HL-60/S4 treated with retinoic acid at 250 ng/mL for 4 days and 3 days (cell line): ENCODE measurements around the gene MYCBP.
"Not testable (repeated sequence)": the region's sequence is repeated elsewhere in the genome, so short reads cannot be mapped to it uniquely, and the experiment has no call there.

Source experiments
- in situ Hi-C: fragments of 300-500 bp; cut with MboI; formaldehyde crosslinking; loops from 2 replicates; pipeline ENCODE4 v1.7.0; 2022; ENCODE audit warnings: low sequenced_read_pairs

Gene MYCBP, protein sequence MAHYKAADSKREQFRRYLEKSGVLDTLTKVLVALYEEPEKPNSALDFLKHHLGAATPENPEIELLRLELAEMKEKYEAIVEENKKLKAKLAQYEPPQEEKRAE

DNA sequence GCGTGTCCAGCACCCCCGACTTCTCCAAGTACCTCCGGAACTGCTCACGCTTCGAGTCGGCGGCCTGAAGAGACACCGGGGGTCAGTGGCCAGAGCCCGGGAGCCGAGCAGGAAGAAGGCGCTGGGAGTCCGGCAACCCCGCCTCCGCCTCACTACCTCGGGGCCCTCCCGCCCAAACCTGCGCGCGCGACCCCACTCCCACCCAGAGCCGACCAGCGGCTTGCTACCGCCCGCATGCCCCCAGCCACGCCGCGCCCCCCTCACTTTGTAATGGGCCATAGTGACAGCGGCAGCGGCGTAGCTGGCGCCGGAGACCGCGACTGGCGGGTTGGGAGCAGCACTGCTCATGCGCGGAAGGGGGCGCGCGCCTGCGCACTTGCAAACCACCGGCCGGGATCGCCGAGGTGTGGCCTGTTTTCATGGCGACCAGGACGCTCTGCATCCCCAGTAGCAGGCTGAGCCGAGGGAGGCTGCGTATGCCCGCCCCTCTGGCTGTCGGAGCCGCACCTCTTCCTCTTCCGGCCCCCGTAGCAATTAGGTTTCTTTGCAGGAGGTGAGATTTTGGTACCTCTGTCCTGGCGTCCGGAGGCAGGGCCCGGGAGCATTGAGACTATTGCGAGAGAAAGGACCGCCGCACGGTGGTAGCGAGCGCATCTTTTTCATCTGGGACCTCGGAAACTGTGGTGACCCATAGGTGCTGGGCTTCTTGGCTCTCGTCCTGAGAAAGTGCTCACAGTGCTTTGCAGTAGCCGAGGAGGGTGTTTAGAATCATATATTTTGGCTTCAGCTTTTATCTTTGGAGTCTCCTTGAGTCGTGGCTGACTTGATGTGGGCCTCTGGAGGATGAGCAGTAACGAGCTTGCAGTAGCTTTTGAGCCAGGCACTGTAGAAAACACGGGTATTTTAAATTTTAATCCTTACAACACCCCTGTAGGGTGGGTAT, at the start of gene MYCBP:
MYCBP (minus strand) TSS at position 322 of the 943 bp plus-strand sequence; CDS start at position 279, 43 bp downstream.
- in situ Hi-C loops, result no loop called here

DNA sequence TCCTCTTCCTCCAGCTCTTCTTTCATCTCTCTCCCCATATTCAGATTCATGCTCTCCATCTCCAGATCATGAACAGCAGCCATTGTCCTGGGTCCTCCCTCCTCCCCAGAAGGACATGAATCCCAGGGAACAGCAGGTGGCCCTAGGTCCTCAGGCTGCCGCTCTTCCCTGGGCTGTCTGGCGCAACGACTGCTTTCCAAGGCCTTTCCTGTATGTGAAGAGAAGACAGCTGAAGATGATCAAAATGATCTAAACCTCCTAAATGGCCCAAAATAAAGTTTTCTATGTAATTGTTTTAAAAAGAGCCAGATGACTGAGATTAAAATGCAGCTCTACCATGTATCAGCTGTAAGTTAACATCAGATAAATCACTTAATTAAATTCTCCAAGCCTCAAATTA, 46.0 kb upstream of the MYCBP start:
- in situ Hi-C loops, result no loop called here

DNA sequence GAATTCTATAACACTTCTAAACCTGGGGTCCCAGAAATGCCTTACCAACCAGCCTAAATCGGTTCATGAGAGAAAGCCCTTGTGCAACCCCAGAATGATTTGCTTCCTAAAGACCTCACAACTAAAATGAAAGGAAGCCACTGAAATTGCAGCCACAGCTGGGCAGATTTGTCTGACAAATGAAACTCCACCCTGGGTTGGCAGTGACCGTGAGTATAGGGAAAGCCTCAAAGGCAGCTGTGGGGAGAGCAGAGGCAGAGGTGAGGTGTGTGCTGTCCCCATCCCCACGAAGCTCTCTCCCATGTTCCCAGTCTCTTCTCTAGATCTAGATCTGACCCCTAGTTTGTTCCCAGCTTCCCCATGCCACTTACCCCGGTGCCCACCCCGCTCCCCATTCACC, 45.4 kb upstream of the MYCBP start:
- in situ Hi-C loops, result no loop called here

DNA sequence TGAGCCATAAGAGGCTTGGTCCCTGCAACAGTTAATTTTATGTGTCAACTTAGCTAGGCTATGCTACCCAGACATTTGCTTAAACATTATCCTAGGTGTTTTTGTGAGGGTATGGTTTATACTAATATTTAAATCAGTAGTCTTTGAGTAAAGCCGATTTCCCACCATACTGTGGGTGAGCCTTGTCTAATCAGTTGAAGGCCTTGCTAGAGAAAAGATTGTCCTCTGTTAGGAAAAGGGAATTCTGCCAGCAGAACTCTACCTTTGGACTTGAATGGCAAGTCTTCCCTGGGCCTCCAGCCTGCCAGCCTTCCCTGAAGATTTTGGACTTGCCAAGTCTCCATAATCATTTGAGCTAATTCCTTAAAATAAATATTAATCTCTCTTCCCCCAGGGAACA, 44.6 kb upstream of the MYCBP start:
- in situ Hi-C loops, result no loop called here

DNA sequence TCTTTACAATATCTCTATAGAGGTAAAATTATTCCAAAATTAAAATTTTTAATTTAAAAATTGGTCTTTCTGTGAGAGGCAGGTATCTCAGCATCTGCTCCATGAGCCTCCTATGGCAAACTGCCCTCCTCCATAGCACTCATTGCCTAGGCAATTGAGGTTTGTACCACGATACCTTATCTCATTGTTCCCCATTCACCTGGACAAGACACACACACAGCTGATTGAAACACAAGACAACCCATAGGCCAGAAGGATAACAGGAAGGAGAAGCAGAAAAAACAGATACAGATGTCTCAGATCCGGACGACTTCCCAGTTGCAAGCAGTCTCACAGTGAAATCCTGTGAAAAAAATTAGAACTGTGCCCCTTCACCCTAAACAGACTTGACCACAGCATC, 44.2 kb upstream of the MYCBP start:
- in situ Hi-C loops, result no loop called here

DNA sequence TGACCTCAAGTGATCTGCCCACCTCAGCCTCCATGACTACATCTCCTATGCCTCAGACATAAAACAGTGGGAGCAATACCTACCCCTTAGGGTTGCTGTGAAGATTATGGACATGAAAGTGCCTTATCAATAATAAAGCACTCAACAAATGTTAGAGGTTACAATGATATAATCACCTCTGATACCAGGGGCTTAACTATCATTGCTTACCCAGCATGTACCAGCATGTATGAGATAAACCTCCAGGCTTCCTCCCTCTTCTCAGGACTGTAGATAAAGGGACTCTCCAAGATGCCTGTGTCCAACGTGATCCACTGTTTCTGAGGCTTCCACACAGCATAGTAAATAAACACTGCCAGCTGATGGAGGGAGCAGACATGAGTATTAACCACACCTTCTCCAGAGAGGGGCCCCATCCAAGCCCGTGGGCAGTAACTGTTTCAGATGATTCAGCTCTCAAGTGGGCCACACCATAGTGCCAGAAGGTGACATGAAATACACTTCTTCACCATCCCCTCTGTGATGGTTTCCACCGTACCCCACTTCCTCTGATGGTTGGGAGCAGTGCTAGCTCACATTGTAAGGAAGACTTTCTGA, 42.3 kb upstream of the MYCBP start:
- in situ Hi-C loops, result no loop called here

DNA sequence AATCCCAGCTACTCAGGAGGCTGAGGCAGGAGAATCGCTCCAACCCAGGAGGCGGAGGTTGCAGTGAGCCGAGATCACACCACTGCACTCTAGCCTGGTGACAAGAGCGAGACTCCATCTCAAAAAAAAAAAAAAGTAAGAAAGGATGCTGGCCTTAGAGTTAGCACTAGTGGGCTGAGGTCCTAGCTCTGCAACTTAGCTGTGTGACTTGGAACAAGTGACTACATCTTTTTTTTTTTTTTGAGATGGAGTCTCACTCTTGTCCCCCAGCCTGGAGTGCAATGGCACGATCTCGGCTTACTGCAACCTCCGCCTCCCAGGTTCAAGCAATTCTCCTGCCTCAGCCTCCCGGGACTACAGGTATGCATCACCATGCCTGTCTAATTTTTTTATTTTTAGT, 41.8 kb upstream of the MYCBP start:
- in situ Hi-C loops, result not testable (repeated sequence)

DNA sequence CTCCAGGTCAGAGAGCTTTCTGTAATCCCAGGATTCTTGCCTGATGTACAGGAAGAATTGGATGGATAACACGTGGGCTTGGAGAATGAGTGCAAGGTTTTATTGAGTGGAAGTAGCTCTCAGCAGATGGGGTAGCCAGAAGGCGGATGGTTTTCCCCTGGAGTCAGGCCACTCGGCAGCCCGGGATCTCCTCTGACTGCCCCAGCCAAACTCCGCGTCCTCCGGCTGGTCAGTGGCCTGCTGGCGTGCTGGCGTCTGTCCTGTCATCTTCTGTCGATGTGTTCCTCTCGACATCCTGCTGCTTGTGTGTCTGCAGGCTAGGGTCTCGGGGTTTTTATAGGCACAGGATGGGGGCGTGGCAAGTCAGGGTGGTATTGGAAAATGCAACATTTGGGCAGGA, 35.7 kb upstream of the MYCBP start:
- in situ Hi-C loops, result no loop called here

DNA sequence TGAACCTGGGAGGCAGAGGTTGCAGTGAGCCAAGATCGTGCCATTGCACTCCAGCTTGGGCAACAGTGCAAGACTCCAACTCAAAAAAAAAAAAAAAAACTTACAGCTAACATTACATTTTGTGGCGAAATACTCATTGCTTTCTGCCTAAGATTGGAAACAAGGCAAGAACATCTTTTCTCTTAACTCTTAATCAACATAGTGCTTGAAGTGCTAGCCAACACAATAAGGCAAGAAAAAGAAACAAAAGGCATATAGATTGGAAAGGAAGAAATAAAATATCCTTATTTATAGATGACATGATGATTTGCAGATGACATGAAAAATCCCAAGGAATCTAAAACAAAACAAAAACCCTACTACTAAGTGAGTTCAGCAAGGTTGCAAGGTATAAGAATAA, 32.8 kb upstream of the MYCBP start:
- in situ Hi-C loops, result no loop called here

DNA sequence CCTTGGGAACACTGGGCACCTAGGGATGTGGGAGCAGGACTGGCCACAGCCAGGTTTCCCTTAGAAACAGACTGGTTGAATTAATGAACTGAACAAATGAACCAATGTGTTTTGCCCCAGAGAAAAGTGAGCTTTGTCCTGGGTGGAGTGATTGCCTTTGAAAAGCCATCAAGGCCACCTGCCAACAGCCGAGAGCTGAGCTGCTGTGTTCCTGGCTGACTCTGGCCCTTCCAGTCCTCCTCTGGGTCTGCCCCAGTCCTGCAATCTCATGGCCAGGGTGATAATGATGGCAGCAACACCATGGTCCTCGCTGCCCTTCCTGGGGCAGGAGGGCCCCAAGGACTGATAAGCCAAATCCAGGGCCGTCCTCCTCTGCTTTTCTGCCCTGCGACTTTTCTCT, 26.4 kb upstream of the MYCBP start:
- in situ Hi-C loops, result no loop called here

DNA sequence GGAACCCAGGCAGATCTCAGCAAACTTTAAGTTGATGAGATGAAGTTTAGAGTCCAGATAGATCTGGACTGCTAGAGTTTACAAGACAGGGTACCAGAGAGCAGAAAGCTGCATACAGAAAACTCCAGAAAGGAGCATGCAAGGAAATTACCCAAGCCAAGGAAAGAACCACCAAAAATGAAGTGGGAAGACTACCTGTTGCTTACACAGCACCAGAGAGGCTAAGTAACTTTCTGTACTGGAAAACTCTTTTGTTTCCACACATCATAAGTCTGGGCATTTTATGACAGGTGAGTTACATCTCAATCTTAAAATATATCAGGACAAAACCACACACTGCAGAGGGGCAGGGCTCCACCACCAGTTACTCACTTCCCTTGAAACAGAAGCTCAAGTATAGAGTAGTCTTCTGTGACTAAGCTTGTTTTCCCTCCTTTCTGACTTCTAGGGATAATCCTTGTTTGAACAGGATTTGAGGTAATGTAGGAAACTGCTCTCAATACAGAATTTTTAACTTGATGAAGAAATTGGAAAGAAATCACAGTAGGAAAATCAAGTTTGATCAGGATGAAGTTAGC, 25.6 kb upstream of the MYCBP start:
- in situ Hi-C loops, result no loop called here

DNA sequence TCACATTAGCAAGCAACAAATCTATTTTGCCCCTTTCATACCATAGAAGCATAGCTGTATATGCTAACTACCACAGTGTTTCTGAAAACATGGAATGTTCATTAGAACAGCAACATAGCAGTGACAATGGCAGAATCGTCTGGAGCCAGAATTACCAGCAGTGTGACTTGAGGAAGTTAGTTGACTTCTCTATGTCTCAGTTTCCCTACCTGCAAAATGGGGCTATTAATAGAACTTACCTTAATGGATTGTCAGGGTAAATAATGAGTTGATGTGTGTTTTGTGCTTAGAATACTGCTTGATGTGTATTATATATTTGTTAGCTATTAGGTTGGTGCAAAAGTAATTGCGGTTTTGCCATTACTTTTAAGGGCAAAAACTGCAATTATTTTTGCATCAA, 23.0 kb upstream of the MYCBP start:
- in situ Hi-C loops, result no loop called here

DNA sequence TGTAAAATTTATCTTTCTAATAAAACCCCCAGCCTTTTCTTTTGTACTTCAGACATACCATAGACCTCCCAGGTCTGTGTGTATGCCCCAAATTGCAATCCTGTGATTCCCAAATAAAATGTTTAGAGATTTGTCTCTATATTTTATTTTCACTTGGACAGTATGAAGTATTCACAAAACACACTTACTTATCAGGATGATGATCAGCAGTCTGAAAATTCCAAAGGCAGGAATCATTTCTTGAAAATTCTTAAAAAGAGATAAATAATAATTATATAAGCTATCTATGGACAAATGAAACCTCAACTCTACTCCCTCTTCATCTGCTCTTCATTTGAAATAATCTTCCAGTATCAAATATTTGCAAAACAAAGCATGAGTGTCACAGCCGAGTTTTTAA, 19.8 kb upstream of the MYCBP start:
- in situ Hi-C loops, result no loop called here

DNA sequence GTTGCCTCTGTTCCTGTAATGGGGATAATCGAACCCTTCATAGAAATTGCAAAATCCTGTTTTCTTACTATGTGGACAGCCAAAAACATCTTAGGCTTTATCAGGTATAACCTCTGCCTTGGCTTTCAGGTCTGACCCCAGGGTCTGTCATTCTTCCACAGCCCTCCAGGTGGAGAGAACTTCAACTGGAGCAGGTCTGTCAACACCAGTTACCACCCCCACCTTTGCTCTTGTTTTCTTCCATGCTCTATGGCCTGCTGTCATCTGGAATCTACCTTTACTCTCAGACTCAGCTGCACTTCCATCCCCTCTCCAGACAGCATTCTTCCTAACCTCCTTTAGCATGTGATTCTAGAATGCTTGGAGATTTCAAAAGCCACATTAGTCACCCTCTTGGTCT, 18.6 kb upstream of the MYCBP start:
- in situ Hi-C loops, result no loop called here

DNA sequence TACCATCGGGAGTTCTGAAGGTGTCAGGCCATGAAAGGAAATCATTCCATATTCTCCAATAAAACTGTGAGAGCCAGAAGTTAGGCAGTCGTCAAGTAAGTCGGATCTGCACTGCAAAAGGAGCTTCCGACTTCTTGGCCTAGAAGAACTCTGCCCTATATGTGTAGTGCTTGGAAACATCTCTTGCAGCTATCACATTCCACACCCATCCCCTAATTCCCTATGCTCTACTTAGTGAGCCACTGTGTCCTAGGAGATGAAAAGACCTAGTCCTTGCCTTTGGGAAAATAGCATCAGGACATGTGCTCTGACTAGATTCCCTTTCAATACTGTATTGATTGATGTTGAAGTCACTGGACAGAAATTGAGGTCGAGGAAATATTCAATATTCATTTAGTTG, 16.4 kb upstream of the MYCBP start:
- in situ Hi-C loops, result no loop called here

DNA sequence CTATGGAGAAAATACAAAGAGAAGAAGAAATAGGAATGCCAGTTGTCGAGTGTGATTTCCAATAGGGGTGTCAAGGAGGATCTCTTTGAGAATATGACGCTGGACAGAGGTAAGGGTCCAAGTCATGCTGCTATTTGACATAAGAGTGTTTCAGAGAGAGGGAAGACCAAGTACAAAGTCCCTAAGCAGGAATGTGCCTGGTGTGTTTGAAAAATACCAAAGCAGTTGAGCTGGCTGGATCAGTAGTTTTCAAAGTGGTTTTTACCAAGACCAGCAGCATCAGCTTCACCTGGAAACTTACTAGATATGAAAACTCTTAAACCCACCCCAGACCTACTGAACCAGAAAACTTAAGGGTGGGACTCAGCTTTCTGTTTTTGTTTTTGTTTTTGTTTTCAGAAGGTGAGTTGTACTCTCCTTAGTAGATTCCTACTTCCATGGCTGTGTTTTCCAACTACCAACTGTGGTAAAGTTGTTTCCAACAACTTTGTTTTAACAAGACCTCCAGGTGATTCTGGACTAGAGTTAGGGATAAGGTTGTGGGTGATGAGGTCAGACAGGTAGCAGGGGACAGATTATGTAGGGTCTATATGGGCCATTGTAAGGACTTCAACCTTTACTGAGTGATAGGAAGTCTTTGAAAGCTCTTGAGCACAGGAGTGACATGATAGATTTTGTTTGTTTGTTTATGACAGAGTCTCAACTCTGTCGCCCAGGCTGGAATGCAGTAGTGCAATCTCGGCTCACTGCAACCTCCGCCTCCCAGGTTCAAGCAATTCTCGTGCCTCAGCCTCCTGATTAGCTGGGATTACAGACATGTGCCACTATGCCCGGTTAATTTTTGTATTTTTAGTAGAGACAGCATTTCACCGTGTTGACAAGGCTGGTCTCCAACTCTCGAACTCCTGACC, 15.5 kb upstream of the MYCBP start:
- in situ Hi-C loops, result no loop called here

DNA sequence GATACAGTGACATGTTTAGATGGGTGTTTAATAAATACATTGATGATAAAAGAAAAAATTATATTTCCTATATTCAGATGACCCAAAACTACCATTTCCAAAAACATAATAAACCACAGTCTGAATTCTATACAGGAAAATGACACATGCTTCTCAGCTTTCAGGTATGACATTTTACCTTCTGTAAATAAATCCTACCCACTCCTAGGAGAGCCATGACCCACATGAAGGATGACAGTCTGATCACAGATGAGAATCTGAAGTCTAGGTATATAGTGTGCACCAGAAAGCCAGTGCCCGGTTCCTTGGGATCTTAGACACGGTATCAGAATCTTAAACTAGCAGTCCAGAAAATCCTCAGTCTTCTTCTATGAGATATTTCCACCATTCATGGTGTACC, 11.9 kb upstream of the MYCBP start:
- in situ Hi-C loops, result no loop called here

DNA sequence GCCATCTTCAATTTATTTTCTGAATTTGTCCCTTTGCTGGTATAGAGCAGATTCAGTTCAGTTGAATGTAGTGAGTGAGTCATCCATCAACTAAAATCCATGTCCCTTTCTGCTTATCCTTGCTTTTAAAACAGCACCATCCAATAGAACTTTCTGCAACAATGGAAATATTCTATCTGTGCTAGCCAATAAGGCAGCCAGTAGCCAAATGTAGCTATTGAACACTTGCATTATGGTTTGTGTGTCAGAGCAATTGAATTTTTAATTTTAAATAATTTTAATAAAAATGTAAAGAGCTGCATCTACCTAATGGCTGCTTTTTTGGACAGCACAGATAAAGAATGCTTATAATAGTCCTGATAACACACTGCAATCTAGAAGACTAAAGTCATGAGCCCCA, 8.3 kb upstream of the MYCBP start, which contains the start of gene GJA9:
GJA9 (minus strand) TSS at position 101 of the 400 bp plus-strand sequence. CDS start 5,489 bp downstream, outside the sequence.
- in situ Hi-C loops, result no loop called here

DNA sequence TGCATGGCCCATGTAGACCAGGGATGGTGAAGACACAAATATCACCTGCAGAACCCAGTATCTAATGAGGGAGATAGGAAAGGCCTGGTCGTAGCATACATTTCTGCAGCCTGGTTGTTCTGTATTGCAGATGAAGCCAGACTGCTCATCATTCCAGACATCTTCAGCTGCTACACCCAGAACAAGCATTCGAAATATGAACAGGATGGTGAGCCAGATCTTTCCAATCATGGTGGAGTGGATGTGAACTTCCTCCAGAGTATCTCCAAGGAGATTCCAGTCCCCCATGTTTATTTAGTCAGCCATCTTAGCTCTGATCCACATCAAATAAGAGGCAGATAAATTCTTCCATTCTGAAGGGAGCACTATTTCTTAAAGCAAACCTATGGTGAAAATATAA, 2.7 kb upstream of the MYCBP start:
- in situ Hi-C loops, result no loop called here

DNA sequence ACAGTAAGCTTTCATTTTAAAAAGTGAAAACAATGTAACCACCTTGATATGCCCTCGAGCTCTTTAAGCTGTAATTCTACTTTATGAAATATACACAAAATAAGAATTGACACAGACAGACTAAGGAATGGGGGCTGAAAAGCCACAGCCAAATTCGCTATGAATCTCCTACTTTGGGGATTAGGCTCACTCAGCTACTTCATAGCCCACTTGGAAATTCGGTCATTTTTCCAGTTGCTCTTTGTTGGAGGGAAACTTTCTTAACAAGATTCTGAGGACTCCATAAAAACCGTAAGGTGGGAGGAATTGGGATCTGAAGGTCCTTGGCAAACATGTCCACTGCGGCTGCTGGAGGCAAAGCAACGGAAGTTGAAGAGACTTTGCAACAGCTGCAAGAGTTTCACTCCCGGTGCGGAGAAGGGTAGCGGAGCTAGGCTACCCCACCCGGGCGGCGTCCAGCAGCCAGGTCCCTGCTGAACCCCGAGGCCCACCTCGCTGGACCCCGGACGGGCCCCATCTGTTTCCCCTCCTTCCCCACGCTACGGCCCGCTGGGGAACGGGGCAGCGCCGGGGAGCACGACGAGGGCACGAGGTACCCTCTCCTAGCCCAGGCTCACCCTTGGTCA, 634 bp downstream of the MYCBP start:
- in situ Hi-C loops, result no loop called here
